Stimulated activated memory B cell treated with anti-CD40 and anti-IgM and Interleukin-4, amounts not matched to agents 10 μg/mL and 1 μg/mL and 100 μg/mL, for 72 hours (primary cell): ENCODE results near the gene OSBP2.

ENCODE experiments used
- ATAC-seq: fragments of 150-1000 bp; cut with Tn5 transposase; 2 replicates; pipeline ENCODE4 v1.10.0; 2021
- H3K27ac Mint-ChIP-seq: one replicate; pipeline ENCODE4 v1.8.0; 2022; ENCODE audit warnings: mild to moderate bottlenecking, mixed read lengths
- H3K27me3 Mint-ChIP-seq: one replicate; pipeline ENCODE4 v1.8.0; 2022; ENCODE audit warnings: mixed read lengths
- H3K36me3 Mint-ChIP-seq: one replicate; pipeline ENCODE4 v1.8.0; 2022; ENCODE audit warnings: mixed read lengths
- H3K4me1 Mint-ChIP-seq: one replicate; pipeline ENCODE4 v1.8.0; 2022; ENCODE audit warnings: mixed read lengths
- H3K4me3 Mint-ChIP-seq: one replicate; pipeline ENCODE4 v1.8.0; 2022; ENCODE audit warnings: mild to moderate bottlenecking, moderate library complexity, mixed read lengths
- H3K9me3 Mint-ChIP-seq: one replicate; pipeline ENCODE4 v1.8.0; 2022; ENCODE audit warnings: mixed read lengths

Gene OSBP2

DNA sequence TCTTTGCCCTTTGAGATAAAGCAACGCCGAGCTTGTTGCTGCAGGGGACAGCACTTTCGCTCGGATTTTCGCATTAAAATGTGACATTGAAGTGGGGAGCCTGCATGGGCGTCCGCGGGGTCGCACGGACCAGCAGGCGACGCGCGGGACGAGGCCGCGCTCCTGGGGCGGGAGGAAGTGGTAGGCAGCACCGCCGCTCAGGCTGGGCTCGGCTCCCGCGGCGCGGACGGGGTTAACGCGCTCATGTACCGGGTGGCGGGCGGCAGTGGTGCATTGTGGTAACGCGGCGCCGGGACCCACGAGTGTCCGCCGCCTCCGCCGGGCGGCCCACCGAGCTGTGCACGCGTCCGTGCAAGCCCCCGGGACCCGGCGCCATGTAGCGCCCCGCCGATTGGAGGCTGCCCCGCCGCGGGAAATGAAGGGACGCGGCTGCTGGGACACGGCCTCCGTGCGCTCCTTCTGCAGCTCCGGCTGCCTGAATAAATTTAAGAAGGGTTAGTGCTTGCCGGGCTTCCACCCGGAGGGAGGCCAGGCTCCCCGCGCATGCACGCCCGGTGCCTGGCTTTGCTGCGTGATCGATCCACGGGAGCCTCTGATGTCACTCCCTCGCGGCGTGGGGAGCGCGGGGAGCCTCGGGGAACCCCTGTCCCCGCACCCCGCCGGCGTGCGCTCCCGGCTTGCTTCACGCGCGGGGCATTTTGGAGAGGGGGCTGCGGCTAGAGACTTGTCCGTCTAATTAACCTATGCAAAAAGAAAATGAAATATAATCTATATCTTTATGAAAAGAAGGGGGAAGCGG is 127.7 kb downstream of the OSBP2 start:
- no peaks in the 10 kb centered on the region for H3K9me3 Mint-ChIP-seq
- no peaks in the 10 kb centered on the region for H3K4me1 Mint-ChIP-seq
- H3K27me3 Mint-ChIP-seq, result peaks cover 64% of the 10 kb centered on the region
- H3K27ac Mint-ChIP-seq, result no peak overlapping the region
- H3K36me3 Mint-ChIP-seq, result no peaks in the 10 kb centered on the region
- ATAC-seq, result no peak
- peak overlapping the region; percentile 19 for H3K4me3 Mint-ChIP-seq

GRCh38 chr22:30823015-30823370 is 128.3 kb downstream of the OSBP2 start:
- Mint-ChIP-seq H3K36me3 (no peaks in the 10 kb centered on the region), H3K4me3 (no peak overlapping the region), H3K9me3 (no peaks in the 10 kb centered on the region), H3K27ac (no peak overlapping the region), H3K4me1 (no peaks in the 10 kb centered on the region), H3K27me3 (peaks cover 70% of the 10 kb centered on the region)
- ATAC-seq, result no peak

DNA sequence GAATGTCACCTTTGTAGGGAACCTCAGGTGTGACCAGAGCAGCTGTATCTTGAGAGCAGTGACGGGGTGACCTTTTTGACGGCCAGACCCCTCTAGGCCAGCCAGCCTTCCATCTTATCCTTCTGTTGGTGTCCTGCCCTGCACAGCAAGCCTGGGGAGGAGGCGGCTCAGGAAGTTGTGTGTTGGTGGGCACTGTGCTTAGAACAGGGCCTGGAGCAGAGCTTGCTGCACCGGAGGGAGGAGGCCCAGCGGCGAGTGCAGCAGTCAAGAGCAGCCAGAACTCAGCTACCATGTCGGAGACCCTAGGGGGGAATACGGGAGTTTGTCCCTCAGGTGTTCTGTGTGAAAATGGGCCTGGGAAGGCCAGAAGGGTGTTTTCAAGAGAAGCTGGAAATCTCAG is 129.4 kb downstream of the OSBP2 start:
- Mint-ChIP-seq H3K36me3 (no peaks in the 10 kb centered on the region), H3K4me1 (no peaks in the 10 kb centered on the region), H3K27me3 (peaks cover 72% of the 10 kb centered on the region), H3K4me3 (no peak overlapping the region), H3K27ac (no peak overlapping the region), H3K9me3 (no peaks in the 10 kb centered on the region)
- no peak for ATAC-seq

- H3K9me3 Mint-ChIP-seq, result no peaks in the 10 kb centered on the region
Measured at GRCh38 chr22:30824711-30825110, 130.0 kb downstream of the OSBP2 start.

DNA sequence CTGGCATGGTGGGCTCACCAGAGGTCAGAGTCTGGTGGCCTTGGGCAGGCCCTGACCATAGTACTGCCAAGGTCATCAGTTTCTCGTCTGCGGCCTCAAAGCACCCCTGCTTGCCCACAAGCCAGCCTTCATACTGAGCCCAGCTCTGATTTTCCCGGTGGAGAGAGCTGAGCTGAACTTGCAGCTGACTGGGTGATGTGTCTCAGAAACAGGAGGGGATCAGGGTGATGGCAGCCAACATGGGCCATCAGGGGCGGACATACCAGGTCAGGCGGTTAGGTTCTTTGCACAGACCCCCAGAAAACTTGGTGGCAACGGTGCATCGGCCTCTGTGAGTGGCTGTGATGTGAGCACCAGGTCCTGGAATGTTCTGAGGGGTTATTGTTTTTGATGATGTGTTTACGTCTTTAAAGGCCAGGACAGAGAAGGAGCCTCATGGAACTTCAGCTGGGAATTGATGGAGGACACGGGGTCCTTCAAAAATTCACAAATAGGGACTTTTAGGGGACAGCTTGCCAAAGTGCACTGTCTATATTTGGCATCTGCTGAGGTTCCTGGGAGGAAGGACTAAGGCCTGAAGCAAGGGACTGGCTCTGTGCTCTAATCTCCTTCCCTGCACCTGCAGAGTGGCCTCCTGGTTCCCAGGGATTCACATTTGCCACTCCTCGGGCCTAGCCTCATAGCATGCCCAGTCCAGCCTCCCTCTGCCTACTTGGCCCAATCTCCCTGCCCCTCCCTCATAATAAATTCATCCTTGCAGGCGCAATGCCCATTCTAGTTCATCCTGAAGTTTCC is 131.2 kb downstream of the OSBP2 start:
- Mint-ChIP-seq H3K27ac (no peak overlapping the region), H3K27me3 (peaks cover 66% of the 10 kb centered on the region), H3K36me3 (no peaks in the 10 kb centered on the region), H3K4me3 (no peak overlapping the region), H3K9me3 (no peaks in the 10 kb centered on the region), H3K4me1 (no peaks in the 10 kb centered on the region)
- ATAC-seq, result no peak

More at GRCh38 chr22:30824711-30825110, 130.0 kb downstream of the OSBP2 start:
- Mint-ChIP-seq H3K36me3 (no peaks in the 10 kb centered on the region), H3K27ac (no peak overlapping the region), H3K4me3 (no peak overlapping the region), H3K27me3 (peaks cover 71% of the 10 kb centered on the region), H3K4me1 (no peaks in the 10 kb centered on the region)
- ATAC-seq, result no peak

DNA sequence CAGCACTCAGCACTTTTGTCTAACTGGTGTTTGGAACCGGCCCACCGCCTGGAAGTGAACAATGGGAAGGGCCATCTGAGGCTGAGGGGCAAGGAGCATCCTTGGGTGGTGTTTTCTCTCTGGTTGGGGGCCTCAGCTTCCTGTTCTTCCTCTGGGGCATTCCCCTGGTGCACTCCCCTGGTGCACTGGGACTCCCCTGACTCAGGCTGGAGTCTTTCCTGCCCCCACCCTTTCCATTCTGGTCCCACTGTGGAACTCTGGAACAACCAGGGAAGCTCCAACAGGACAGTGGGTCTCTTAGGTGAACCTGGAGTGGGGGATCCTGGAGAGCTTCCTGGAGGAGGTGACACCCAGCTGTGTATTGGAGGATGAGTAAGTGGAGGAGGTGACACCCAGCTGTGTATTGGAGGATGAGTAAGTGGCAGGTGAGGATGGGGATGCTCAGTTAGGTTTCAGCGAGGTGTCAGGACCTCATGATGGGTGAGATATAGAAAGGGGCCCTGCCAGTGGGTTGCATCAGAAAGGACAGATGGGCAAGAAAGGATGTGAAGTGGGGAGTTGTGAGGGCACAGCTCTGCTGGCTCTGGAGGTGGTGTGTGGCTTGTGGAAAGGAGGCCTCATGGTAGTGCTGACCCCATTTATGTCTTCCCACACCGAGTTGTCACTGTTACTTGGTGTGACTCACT is 132.1 kb downstream of the OSBP2 start:
- Mint-ChIP-seq H3K4me3 (no peak overlapping the region), H3K9me3 (no peaks in the 10 kb centered on the region), H3K36me3 (no peaks in the 10 kb centered on the region), H3K27ac (no peak overlapping the region), H3K27me3 (peaks cover 57% of the 10 kb centered on the region), H3K4me1 (no peaks in the 10 kb centered on the region)
- no peak for ATAC-seq

- H3K4me3 Mint-ChIP-seq, result no peak overlapping the region
- no peaks in the 10 kb centered on the region for H3K36me3 Mint-ChIP-seq
- ATAC-seq, result no peak
- no peaks in the 10 kb centered on the region for H3K9me3 Mint-ChIP-seq
- peaks cover 57% of the 10 kb centered on the region for H3K27me3 Mint-ChIP-seq
- H3K27ac Mint-ChIP-seq, result no peak overlapping the region
- H3K4me1 Mint-ChIP-seq, result no peaks in the 10 kb centered on the region
Measured at GRCh38 chr22:30827646-30828045, 133.0 kb downstream of the OSBP2 start.

GRCh38 chr22:30828187-30829155 is 133.8 kb downstream of the OSBP2 start:
- H3K9me3 Mint-ChIP-seq, result no peaks in the 10 kb centered on the region

DNA sequence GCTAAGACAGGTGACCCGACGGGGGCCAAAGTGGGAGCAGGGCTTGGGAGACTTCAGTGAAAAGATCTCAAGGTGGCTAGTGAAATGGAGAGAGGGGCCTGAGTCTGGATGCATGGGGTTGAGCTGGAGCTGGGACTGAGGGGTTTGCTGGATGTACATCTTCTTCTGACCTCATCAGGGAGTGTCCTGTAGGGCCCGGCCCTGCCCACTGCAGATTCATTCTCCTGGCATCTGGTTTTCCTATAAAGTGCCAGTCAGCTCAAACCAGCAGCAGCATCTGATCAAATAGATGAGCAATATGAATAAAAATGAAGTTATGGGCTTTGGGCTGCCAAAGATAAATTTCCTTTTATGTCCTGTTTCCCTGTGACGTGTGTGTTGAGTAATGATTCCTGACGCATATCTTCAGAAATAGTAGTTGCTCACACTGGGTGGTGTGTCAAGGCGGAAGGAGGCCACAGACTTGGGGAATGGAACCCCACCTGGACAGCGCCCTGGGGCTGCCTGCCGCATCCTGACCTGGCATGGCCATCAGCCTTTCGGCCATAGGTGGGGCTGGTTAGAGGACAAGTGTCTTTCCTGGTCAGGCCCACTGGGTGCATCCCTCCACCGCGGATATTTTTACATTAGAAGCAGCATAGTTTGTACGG is 135.4 kb downstream of the OSBP2 start:
- H3K4me1 Mint-ChIP-seq, result no peaks in the 10 kb centered on the region
- no peak overlapping the region for H3K27ac Mint-ChIP-seq
- no peaks in the 10 kb centered on the region for H3K36me3 Mint-ChIP-seq
- ATAC-seq, result no peak
- H3K9me3 Mint-ChIP-seq, result no peaks in the 10 kb centered on the region
- H3K4me3 Mint-ChIP-seq, result no peak overlapping the region
- peaks cover 39% of the 10 kb centered on the region for H3K27me3 Mint-ChIP-seq

More at GRCh38 chr22:30828187-30829155, 133.8 kb downstream of the OSBP2 start:
- Mint-ChIP-seq H3K4me1 (no peaks in the 10 kb centered on the region), H3K27ac (no peak overlapping the region), H3K27me3 (peaks cover 52% of the 10 kb centered on the region), H3K4me3 (no peak overlapping the region), H3K36me3 (no peaks in the 10 kb centered on the region)
- peak; percentile 25 for ATAC-seq

GRCh38 chr22:30830907-30831306 is 136.2 kb downstream of the OSBP2 start:
- H3K27ac Mint-ChIP-seq, result no peak overlapping the region
- H3K36me3 Mint-ChIP-seq, result no peaks in the 10 kb centered on the region
- H3K4me1 Mint-ChIP-seq, result no peaks in the 10 kb centered on the region
- ATAC-seq, result no peak
- H3K9me3 Mint-ChIP-seq, result no peaks in the 10 kb centered on the region
- H3K4me3 Mint-ChIP-seq, result no peak overlapping the region
- H3K27me3 Mint-ChIP-seq, result peaks cover 35% of the 10 kb centered on the region

GRCh38 chr22:30832407-30832987 is 137.8 kb downstream of the OSBP2 start:
- no peak for ATAC-seq
- H3K9me3 Mint-ChIP-seq, result no peaks in the 10 kb centered on the region
- H3K4me3 Mint-ChIP-seq, result no peak overlapping the region
- no peaks in the 10 kb centered on the region for H3K36me3 Mint-ChIP-seq
- peaks cover 28% of the 10 kb centered on the region for H3K27me3 Mint-ChIP-seq
- no peaks in the 10 kb centered on the region for H3K4me1 Mint-ChIP-seq
- no peak overlapping the region for H3K27ac Mint-ChIP-seq

DNA sequence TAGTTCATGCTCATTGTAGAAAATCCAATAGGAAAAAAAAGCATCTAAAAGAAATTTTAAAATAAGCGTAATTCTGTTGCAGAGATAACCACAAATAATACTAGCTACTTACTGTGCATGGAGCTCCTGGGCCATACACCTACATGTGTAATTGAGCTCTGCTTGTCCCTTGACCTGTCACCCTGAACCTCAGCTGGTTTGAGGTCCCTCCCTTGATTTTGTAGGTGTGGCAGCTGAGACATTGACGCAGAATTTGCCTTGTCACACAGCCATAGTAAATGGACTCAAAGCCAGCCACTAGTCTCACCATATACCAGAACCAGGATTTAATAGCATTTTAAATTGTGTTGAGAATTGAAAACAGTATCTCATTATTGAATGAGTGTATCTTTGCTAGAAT is 138.6 kb downstream of the OSBP2 start:
- H3K27ac Mint-ChIP-seq, result no peak overlapping the region
- ATAC-seq, result no peak
- H3K9me3 Mint-ChIP-seq, result peaks cover under 1% of the 10 kb centered on the region
- H3K36me3 Mint-ChIP-seq, result no peaks in the 10 kb centered on the region
- peaks cover 20% of the 10 kb centered on the region for H3K27me3 Mint-ChIP-seq
- no peaks in the 10 kb centered on the region for H3K4me1 Mint-ChIP-seq
- H3K4me3 Mint-ChIP-seq, result no peak overlapping the region

- Mint-ChIP-seq H3K4me1 (no peaks in the 10 kb centered on the region), H3K36me3 (no peaks in the 10 kb centered on the region), H3K27ac (no peak overlapping the region), H3K9me3 (peaks cover 2% of the 10 kb centered on the region), H3K4me3 (no peak overlapping the region), H3K27me3 (peaks cover 13% of the 10 kb centered on the region)
- ATAC-seq, result no peak
Measured at GRCh38 chr22:30837531-30837930, 142.9 kb downstream of the OSBP2 start.

DNA sequence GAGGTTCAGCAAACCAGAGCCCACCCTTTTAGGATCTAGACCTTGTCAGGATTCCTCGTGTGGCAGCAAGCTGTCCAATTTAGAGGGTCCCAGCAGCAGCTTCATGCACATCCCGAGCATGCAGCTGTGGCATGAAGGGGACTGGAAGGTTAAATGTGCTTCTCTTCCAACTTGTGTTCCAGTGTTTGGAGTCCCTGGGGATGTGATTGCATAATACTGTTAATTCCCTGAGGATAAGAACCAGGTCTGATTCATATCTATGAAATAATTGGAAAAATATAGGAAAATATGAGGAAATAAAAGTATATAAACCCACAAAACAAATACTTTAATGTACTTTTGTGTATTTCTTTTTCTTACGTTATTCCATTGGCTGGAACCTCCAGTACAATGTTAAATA is 143.4 kb downstream of the OSBP2 start:
- H3K4me1 Mint-ChIP-seq, result no peaks in the 10 kb centered on the region
- no peak for ATAC-seq
- H3K36me3 Mint-ChIP-seq, result no peaks in the 10 kb centered on the region
- H3K4me3 Mint-ChIP-seq, result no peak overlapping the region
- peaks cover 2% of the 10 kb centered on the region for H3K9me3 Mint-ChIP-seq
- H3K27me3 Mint-ChIP-seq, result peaks cover 13% of the 10 kb centered on the region
- no peak overlapping the region for H3K27ac Mint-ChIP-seq
